Lung microvascular endothelial cell (primary cell): ENCODE measurements around the gene INSM2. TPM values are rescaled to one million over a fixed set of nuclear protein-coding genes. Genes with fewer than 3 reads are reported as not detected.

Source experiments
- DNase-seq, 2 donors: peaks; one replicate each; pipeline versions ENCODE4 v3.0.0 to v3.0.0-alpha.2; 2010; ENCODE audit warnings: low read depth in 2 of 2
- total RNA-seq: library from RNA; depleted of rRNA; stranded (reverse); fragments of >200 nt; gene quantifications from 2 replicates; pipeline ENCODE4 v1.2.1, GENCODE V29; 2014

INSM2 gene, protein sequence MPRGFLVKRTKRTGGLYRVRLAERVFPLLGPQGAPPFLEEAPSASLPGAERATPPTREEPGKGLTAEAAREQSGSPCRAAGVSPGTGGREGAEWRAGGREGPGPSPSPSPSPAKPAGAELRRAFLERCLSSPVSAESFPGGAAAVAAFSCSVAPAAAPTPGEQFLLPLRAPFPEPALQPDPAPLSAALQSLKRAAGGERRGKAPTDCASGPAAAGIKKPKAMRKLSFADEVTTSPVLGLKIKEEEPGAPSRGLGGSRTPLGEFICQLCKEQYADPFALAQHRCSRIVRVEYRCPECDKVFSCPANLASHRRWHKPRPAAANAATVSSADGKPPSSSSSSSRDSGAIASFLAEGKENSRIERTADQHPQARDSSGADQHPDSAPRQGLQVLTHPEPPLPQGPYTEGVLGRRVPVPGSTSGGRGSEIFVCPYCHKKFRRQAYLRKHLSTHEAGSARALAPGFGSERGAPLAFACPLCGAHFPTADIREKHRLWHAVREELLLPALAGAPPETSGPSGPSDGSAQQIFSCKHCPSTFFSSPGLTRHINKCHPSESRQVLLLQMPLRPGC
- total RNA-seq = not detected in 2 replicates

DNA sequence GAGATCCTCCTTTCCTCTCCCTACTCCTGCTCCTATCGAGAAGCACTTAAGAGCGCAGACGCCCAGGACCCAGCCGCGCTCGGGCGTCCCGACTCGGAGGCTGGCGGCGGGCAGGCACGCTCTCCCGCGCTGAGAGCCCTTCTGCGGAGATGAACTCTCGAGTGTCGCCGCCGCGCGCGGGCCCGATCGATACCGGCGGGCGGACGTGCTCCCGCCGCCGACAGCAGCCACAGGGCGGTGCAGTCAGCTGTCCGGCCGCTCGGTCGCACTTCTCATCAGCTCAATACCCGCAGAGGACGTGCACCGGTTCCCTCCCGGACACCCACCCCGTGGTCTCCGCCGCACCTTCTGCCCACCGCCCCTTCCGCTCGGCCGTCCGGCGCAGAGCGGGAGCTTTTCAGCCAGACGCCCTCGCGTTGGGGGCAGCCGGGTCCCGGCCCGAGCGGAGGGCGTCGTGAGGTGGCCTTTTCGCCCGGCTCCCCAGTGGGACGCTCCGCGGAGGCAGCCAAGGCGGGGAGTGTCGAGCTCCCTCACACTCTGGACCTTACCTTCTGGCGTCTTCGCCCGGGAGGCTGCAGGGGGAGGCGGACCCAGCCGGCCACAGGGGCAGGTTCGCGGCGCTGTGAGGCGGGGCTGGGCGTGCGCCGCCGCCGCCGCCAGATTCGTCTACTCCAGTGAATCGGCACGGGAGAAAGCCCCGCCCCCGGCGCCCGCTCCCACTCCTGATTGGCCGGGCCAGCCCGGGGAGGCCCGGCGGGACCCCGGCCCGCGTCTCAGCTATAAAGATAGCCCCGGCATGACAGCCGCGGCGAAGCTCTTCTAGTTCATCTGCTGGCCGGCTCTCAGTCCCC, at the start of gene INSM2:
Gene INSM2, plus strand, starts transcription at position 808 of the 851 bp plus-strand sequence. CDS start 89 bp downstream, outside the sequence.
- peak; percentile 62 to 66 for DNase-seq

DNA sequence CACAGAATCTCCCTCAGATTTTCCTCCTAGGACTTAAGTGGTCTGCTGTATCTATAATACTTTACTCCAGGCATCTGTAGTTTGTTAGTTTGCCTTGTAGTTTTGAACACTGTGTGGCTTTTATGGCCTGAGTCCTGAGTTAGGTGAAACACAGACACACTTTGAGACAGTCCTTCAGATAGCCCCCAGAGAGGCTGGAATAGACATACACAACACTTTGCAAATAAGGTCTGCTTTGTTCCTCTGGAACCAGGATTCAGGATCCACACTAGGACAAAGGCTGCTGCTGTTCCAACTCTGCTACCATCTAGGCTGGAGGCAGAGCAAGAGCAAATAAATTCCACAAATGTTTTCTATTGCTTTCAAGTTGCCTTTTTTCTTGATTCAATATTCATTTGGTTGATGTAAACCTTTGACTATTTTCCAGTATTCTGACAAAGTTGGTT, 41.4 kb upstream of the INSM2 start:
- DNase-seq = no peak

- DNase-seq = no peak
These were observed 38.7 kb upstream of the INSM2 start for GRCh38 chr14:35495278-35495677.

DNA sequence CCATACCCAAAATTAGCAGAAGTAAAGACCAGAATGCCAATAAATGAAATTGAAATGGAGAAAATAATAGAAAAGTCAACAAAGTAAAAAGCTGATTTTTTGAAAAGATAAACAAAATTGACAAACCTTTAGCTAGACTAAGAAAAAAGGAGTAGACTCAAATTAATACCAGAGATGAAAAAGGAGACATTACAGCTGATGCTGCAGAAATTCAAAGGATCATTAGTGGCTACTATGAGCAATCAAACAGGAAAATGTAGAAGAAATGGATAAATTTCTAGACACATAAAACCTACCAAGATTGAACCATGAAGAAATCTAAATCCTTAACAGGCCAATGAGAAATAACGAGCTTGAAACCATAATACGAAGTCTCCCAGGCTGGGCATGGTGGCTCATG, 34.8 kb upstream of the INSM2 start:
- DNase-seq = no peak

DNA sequence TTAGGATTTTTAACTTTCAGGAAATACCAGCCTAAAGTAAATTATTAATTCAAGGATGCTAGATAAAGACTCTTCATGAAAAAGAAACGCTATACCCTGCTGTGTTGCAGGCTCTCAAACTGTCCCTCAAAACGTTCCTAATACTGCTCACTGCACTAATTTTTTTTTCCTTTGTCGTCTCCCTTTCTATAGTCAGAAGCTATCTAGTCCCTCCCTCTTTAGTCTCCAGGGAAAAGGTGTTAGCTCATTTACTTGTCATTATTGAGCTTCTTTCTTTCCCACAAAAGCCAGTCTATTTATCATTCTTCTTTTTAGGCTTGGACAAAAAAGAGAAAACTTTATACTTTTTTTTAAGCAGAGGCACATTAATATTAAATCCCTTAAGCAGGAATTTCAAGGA, 30.3 kb upstream of the INSM2 start:
- DNase-seq = no peak

- DNase-seq = no peak
These were observed 29.7 kb upstream of the INSM2 start for GRCh38 chr14:35504260-35504659.

DNA sequence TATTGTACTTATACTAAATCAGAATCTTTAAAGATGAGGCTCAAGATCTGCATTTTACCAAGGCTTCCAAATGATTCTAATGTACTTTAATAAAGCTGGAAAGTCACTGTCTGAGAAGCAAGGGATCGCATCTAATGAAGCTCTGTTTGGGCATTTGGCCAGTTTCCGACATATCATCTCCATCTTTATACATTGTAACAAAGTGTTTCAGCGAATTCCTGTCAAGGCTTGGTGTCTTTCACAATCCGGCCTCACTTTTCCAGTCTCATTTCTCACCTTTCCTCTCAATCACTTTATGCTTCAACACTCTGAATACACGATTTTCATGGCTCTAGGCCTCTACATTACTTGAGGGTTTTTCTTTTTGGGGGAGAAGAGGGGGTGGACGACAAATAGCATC, 27.5 kb upstream of the INSM2 start:
- DNase-seq = peak in 1 of 2 donors; percentile 12

- peak; percentile 1 to 91 for DNase-seq
These were observed 27.0 kb upstream of the INSM2 start for GRCh38 chr14:35506927-35507326.

- DNase-seq = no peak
These were observed 24.1 kb upstream of the INSM2 start for GRCh38 chr14:35509846-35510245.

GRCh38 chr14:35512765-35513164, 21.2 kb upstream of the INSM2 start:
- DNase-seq = no peak

DNA sequence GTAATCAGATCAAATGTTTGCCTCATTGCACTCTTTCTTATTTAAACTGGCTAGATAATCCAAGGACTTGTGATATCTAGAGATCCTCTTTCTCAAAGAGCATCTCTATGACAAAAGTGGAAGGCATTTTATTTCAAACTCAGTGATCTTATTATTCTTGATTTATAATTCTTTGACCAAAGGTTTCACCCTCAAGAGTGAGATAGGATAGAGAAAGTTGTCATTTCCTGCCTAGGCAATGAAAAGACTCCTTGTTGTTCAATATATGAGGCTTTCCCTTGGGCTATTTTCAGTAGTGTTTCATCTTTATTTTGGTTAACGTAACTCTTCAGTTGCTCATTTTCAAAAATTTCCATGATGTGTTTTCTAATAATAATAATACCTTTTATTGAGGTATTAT, 18.0 kb upstream of the INSM2 start:
- no peak for DNase-seq

- no peak for DNase-seq
These were observed 14.0 kb upstream of the INSM2 start for GRCh38 chr14:35519986-35520385.

- no peak for DNase-seq
These were observed 8.3 kb upstream of the INSM2 start for GRCh38 chr14:35525695-35526094.

GRCh38 chr14:35526962-35527361, 7.0 kb upstream of the INSM2 start:
- no peak for DNase-seq

DNA sequence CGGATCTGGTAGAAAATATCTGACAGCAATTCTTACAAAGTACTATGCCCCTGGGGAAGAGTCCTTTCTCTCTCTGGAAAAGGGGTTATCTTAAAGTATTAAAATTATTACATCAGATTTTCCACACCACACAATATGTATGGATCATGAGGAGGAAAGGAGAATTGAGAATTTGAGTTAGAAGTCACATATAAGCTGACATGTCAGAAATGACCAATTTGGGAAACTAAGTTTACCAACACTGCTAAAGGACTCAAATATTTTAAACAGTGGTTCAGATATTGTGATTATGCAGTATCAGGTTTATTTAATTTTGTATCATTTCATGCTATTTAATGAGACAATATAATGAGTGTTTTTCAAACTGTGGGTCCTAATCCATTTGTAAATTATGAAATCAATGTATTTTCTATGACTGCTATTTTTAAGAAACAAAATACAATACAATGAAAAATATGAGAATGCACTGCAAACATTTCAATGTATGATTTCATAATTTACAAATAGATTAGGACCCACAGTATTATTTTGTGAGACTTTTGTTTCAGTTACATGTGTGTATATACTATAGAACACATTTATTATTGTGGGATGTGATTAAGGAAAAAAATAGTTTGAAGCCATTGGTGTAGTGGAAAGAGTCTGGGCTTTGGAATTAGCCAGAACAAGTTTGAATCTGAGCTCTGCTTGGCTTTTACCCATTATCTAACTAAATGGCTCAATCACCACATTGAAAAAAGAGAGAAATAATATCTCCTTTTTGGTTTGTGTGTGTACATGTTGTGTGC, 1.8 kb upstream of the INSM2 start:
- no peak for DNase-seq

DNA sequence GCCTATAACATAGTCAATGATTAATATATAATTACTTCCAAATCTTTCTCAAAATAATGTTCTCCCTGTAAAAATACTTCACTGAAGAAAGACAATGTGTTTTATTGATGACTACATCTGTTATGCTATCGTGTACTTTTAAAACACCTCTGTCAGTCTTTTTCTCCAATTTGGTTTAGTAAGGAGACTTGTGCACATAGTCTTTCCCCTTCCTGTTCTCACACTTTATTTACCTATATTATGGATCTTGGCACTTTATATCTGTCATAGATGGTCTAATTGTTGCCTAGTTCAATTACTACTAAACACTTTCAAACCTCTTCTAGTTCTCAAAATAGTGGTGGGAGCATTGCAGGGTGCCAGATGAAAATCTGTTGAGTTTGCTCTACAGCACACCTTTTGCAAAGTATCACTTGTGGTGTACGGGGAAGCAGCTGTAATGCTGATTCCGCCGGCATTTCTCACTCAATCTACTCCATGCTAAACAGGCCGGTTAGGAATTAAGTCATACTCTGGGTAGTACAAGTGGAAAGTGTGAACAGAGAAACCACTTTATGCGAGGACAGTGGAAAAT, 1.1 kb upstream of the INSM2 start:
- DNase-seq = peak in 1 of 2 donors; percentile 5

DNA sequence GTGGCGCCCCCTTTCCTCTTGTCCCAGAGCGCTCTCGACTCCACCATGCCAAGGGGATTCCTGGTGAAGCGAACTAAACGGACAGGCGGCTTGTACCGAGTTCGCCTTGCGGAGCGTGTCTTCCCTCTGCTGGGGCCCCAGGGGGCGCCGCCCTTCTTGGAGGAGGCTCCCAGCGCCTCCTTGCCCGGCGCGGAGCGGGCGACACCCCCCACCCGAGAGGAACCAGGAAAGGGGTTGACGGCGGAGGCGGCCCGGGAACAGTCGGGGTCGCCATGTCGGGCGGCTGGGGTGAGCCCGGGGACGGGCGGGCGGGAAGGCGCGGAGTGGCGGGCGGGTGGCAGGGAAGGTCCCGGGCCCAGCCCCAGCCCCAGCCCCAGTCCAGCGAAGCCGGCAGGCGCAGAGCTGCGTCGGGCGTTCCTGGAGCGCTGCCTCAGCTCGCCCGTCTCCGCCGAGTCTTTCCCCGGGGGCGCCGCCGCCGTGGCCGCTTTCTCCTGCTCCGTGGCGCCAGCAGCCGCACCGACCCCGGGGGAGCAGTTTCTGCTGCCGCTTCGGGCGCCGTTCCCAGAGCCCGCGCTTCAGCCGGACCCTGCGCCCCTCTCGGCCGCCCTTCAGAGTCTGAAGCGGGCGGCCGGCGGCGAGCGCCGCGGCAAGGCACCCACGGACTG, 376 bp downstream of the INSM2 start:
- DNase-seq = no peak

GRCh38 chr14:35534873-35535482, 1.0 kb downstream of the INSM2 start:
- peak; percentile 70 to 77 for DNase-seq

DNA sequence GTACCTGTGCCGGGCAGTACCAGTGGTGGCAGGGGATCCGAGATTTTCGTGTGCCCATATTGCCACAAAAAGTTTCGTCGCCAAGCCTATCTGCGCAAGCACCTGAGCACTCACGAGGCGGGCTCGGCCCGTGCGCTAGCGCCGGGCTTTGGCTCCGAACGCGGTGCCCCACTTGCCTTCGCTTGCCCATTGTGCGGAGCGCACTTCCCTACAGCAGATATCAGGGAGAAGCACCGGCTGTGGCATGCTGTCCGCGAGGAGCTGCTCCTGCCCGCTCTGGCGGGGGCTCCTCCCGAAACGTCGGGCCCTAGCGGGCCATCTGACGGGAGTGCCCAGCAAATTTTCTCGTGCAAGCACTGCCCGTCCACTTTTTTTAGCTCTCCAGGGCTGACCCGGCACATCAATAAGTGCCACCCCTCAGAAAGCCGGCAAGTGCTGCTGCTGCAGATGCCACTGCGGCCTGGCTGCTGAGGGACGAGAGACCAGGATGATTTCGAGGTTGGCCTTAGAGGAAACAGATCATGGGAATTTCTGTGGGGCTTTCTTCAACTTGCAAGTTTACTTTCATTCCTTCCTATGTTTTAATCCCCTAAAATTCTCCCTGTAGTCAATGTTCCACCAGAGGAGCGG, 1.6 kb downstream of the INSM2 start:
- no peak for DNase-seq

- DNase-seq = no peak
These were observed 6.0 kb downstream of the INSM2 start for GRCh38 chr14:35539969-35540368.
